NCI-H510A (cell line): ENCODE results near the gene TTLL13.

Experiments
- DNase-seq: peaks from one replicate; lab custom pipeline; 2025; lab: John Stamatoyannopoulos, UW

TTLL13 gene, protein sequence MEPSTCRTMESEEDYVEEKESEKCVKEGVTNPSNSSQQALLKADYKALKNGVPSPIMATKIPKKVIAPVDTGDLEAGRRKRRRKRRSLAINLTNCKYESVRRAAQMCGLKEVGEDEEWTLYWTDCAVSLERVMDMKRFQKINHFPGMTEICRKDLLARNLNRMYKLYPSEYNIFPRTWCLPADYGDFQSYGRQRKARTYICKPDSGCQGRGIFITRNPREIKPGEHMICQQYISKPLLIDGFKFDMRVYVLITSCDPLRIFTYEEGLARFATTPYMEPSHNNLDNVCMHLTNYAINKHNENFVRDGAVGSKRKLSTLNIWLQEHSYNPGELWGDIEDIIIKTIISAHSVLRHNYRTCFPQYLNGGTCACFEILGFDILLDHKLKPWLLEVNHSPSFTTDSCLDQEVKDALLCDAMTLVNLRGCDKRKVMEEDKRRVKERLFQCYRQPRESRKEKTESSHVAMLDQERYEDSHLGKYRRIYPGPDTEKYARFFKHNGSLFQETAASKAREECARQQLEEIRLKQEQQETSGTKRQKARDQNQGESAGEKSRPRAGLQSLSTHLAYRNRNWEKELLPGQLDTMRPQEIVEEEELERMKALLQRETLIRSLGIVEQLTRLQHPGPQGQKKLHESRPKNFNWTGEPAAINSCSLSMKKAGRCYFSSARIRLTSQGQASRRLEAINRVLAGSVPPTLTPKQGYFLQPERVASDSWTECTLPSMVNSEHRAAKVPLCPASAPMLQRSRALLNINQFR

DNA sequence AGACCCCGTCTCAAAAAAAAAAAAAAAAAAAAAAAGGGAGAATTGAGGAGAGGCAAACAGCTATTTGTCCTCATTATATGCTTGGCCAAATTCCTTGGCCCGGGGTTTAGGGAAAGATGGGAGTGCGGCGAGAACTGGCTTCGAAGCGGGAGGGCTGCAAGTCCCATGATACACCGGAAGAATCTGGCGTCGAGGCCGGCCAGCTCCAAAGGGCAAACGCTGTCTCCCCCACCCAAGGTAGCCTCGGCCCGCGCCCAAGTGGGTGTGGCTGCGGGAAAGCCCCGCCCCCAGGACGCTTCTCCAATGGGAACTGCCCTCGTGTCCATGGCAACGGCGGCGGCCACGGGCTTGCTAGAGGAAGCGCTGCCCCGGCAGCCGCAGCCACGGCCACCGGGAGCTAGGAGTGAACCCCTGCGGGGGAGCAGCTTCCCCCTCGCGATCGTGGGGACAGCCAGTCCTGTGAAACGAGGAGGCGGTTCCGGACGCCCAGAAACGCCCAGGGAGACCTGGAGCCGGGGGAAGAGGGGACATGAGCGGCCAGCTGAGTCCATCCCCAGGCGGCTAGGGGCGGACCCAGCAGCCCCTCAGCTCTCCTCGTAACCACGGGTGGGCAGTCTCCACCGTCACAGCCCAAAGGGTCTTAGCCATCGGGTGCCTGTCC is at the start of gene TTLL13:
Gene TTLL13 (plus strand): TSS at position 354 of the 661 bp plus-strand sequence. CDS start 1,075 bp downstream, outside the sequence.
- peak; percentile 52 for DNase-seq

- no peak for DNase-seq
These were observed 48.7 kb upstream of the TTLL13 start for GRCh38 chr15:90200534-90201129.

DNA sequence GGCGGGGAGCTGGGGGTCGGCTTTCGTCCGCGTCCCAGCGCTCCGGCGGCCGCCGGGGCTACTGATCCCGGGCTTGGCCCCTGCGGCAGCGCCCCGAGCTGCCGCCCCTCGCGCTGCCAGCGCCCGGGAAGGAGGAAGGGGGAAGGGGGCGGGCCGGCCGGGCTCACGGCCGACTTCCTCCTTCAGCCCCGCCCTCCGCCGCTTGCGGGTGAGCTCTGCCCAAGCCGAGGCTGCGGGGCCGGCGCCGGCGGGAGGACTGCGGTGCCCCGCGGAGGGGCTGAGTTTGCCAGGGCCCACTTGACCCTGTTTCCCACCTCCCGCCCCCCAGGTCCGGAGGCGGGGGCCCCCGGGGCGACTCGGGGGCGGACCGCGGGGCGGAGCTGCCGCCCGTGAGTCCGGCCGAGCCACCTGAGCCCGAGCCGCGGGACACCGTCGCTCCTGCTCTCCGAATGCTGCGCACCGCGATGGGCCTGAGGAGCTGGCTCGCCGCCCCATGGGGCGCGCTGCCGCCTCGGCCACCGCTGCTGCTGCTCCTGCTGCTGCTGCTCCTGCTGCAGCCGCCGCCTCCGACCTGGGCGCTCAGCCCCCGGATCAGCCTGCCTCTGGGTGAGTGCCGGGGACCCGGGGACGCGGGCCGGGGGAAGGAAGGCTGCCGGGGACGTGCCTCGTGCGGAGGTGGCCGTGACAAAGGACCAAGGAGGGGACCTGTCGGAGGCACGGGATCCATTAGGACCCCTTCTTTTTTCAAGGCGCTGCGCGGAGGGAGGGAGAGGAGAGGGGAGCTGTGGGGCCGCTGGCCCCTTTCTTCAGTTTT is 48.0 kb upstream of the TTLL13 start, which contains the start of gene SEMA4B:
Gene SEMA4B (plus strand): TSS at position 201 of the 814 bp plus-strand sequence. CDS start 249 bp downstream, at position 450.
- peak; percentile 56 for DNase-seq

- DNase-seq = no peak
These were observed 47.4 kb upstream of the TTLL13 start for GRCh38 chr15:90201944-90202375.

GRCh38 chr15:90202929-90203328 is 46.4 kb upstream of the TTLL13 start:
- DNase-seq = no peak

- no peak for DNase-seq
These were observed 45.9 kb upstream of the TTLL13 start for GRCh38 chr15:90203473-90203872.

DNA sequence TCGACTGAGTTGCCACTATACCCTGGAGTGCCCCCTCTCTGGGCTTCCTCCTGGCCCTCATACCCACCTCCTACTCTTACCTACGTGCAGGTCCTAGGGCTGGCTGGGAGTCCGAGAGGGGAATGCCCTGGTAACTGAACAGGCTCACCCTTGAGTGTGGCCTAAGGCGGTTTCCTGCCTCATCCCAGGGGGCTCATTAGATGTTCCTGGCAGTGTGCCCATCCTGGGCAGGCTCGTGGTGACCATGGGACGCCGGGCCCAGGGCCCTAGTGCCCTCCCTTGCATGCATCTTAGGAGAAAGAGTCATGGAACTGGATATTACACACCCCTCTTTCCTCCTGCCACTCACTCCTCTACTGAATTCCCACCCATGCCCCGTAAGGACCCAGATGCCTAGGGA is 45.4 kb upstream of the TTLL13 start:
- no peak for DNase-seq

DNA sequence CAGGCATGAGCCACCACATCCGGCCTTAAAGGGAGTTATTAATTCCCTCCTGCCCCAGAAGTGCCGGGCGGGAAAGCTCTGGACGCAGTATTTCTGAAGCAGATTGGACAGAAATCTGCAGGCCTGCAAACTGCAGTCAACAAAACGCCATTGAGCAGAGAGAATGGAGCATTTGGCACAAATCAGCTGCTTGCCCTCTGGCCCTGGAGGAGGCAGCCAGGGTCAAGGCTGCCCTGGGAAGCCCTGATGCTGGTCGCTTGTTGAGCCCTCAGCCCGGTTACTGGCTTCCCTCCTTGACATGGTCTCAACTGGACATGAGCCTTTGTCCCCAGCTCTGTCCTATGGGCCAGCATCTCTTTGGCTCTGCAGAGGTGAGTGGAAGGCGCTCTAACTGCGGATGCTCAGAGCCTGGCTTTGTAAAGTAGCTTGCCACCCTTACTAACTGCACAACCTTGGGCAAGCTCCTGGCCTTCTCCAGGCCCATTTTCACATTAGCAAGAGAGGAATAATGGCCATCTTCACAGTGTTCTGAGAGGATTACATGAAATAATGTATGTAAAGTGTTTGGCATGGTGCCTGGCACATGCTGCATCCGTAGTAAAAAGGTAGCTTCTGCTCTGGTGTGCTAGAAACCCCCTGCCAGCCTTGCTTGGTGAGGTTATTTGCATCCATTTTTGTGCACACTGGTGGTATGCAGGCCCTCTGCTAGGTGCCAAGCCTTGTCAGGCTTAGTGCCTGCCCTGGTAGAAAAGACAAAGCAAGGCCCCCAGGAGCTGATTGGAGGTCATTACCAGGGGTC is 44.1 kb upstream of the TTLL13 start:
- DNase-seq = no peak

- no peak for DNase-seq
These were observed 43.5 kb upstream of the TTLL13 start for GRCh38 chr15:90205886-90206285.

DNA sequence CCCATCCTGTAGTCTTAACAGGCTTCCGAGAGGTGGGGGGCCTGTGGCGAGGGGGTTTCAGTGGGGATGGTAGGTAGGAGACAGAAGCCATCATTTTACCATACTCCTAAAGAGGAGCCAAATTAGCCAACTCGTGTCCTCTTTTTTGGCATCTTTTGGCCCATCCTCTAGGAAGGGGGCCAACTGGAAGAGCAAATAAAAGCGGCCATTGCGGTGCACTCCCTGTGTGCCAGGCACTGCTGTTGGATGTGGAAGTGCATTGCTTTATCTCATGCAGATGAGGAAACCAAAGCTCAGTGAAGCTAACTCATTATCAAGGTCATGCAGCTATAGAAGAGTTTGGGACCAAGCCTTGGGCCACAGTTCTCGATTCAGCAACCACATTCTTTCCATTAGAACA is 42.1 kb upstream of the TTLL13 start:
- DNase-seq = no peak

- no peak for DNase-seq
These were observed 41.0 kb upstream of the TTLL13 start for GRCh38 chr15:90208356-90208755.

- no peak for DNase-seq
These were observed 39.8 kb upstream of the TTLL13 start for GRCh38 chr15:90209591-90209990.

- DNase-seq = no peak
These were observed 38.8 kb upstream of the TTLL13 start for GRCh38 chr15:90210593-90210992.

DNA sequence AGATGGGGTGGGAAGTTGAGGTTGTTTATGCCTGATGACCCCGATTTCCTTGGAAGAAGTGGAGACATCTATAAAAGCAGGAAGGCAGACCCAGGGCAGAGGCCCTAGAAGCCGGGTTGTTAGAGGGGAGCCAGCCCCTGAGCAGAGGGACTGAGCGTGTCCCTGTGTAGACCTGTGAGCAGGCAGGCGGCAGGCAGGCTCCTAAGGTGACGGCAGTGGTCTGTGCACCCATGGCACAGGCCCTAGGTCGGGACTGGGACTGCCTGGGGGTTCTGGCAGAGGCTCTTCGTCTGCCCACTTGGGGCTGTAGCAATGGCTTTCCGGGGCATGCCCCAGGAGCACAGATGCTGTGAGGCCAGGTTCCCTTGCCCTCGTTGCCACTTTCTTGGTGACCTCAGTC is 38.3 kb upstream of the TTLL13 start:
- DNase-seq = no peak

- DNase-seq = no peak
These were observed 37.8 kb upstream of the TTLL13 start for GRCh38 chr15:90211440-90212143.

GRCh38 chr15:90212221-90213098 is 36.9 kb upstream of the TTLL13 start:
- DNase-seq = no peak

GRCh38 chr15:90213122-90213817 is 36.1 kb upstream of the TTLL13 start:
- DNase-seq = no peak

GRCh38 chr15:90213818-90214204 is 35.5 kb upstream of the TTLL13 start:
- no peak for DNase-seq
